ENCODE measurements around the gene ACR.

GRCh38 chr22:50721257-50721844 lies 16.7 kb upstream of the ACR start:
- TF ChIP-seq, protein P1, sequence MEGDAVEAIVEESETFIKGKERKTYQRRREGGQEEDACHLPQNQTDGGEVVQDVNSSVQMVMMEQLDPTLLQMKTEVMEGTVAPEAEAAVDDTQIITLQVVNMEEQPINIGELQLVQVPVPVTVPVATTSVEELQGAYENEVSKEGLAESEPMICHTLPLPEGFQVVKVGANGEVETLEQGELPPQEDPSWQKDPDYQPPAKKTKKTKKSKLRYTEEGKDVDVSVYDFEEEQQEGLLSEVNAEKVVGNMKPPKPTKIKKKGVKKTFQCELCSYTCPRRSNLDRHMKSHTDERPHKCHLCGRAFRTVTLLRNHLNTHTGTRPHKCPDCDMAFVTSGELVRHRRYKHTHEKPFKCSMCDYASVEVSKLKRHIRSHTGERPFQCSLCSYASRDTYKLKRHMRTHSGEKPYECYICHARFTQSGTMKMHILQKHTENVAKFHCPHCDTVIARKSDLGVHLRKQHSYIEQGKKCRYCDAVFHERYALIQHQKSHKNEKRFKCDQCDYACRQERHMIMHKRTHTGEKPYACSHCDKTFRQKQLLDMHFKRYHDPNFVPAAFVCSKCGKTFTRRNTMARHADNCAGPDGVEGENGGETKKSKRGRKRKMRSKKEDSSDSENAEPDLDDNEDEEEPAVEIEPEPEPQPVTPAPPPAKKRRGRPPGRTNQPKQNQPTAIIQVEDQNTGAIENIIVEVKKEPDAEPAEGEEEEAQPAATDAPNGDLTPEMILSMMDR (conservative IDR thresholded peaks at IDR 0.05; ENCODE audit: low read depth in 2 of 2): no peak
- no peak for TF ChIP-seq EZH2 (IDR thresholded peaks at IDR 0.05; ENCODE audit: low read depth, unreplicated experiment)
- no peak for TF ChIP-seq POLR2AphosphoS5 (IDR thresholded peaks at IDR 0.05; ENCODE audit: low read depth)
- TF ChIP-seq CREB1 (CRISPR knock-in tag; IDR thresholded peaks at IDR 0.05; ENCODE audit: low read depth): no peak
- TF ChIP-seq, protein P2, sequence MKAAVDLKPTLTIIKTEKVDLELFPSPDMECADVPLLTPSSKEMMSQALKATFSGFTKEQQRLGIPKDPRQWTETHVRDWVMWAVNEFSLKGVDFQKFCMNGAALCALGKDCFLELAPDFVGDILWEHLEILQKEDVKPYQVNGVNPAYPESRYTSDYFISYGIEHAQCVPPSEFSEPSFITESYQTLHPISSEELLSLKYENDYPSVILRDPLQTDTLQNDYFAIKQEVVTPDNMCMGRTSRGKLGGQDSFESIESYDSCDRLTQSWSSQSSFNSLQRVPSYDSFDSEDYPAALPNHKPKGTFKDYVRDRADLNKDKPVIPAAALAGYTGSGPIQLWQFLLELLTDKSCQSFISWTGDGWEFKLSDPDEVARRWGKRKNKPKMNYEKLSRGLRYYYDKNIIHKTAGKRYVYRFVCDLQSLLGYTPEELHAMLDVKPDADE (IDR thresholded peaks at IDR 0.05): no peak
- TF ChIP-seq, protein P3, sequence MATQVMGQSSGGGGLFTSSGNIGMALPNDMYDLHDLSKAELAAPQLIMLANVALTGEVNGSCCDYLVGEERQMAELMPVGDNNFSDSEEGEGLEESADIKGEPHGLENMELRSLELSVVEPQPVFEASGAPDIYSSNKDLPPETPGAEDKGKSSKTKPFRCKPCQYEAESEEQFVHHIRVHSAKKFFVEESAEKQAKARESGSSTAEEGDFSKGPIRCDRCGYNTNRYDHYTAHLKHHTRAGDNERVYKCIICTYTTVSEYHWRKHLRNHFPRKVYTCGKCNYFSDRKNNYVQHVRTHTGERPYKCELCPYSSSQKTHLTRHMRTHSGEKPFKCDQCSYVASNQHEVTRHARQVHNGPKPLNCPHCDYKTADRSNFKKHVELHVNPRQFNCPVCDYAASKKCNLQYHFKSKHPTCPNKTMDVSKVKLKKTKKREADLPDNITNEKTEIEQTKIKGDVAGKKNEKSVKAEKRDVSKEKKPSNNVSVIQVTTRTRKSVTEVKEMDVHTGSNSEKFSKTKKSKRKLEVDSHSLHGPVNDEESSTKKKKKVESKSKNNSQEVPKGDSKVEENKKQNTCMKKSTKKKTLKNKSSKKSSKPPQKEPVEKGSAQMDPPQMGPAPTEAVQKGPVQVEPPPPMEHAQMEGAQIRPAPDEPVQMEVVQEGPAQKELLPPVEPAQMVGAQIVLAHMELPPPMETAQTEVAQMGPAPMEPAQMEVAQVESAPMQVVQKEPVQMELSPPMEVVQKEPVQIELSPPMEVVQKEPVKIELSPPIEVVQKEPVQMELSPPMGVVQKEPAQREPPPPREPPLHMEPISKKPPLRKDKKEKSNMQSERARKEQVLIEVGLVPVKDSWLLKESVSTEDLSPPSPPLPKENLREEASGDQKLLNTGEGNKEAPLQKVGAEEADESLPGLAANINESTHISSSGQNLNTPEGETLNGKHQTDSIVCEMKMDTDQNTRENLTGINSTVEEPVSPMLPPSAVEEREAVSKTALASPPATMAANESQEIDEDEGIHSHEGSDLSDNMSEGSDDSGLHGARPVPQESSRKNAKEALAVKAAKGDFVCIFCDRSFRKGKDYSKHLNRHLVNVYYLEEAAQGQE (IDR thresholded peaks at IDR 0.05; ENCODE audit: unreplicated experiment): no peak
- no peak for TF ChIP-seq ZNF331 (CRISPR knock-in tag; IDR thresholded peaks at IDR 0.05; ENCODE audit: low read depth)
- no peak for TF ChIP-seq EZH2phosphoT487 (IDR thresholded peaks at IDR 0.05; ENCODE audit: unreplicated experiment)
- TF ChIP-seq JUNB (IDR thresholded peaks at IDR 0.05; ENCODE audit: unreplicated experiment): no peak
